Breast epithelium (tissue), 3 donors: ENCODE results near the gene IER5L.

Experiments
- CTCF ChIP-seq, 3 donors: fragments of 450-650 bp; IDR thresholded peaks; one replicate each; pipeline ENCODE4 v1.5.1; 2016 to 2017; ENCODE audit warnings: antibody characterized with exemption in 3 of 3, mild to moderate bottlenecking in 3 of 3, moderate library complexity in 3 of 3
- POLR2A ChIP-seq: fragments of 450-650 bp; IDR thresholded peaks from one replicate; pipeline ENCODE4 v1.6.1; 2016; ENCODE audit warnings: antibody characterized with exemption, mild to moderate bottlenecking, moderate library complexity

- no peak for TF ChIP-seq CTCF (IDR thresholded peaks at IDR 0.05)
- no peak for TF ChIP-seq POLR2A
Measured at GRCh38 chr9:129154866-129155477, 23.1 kb downstream of the IER5L start.
